Neural progenitor cell (in vitro differentiated cells): Measurements from ENCODE around the gene SPATA4. TPM values are rescaled to one million over a fixed set of nuclear protein-coding genes. Genes with fewer than 3 reads are reported as not detected.
A peak's percentile ranks its signal among the peaks of the same experiment; 100 is the strongest.

Experiments used
- DNase-seq: peaks from one replicate; pipeline ENCODE4 v3.0.0-alpha.2; 2016; ENCODE audit warnings: low spot score
- H2AFZ ChIP-seq: fragments of 200-600 bp; sonication (generic); replicated peaks from 2 replicates; pipeline ENCODE4 v1.6.1; 2016; ENCODE audit warnings: antibody characterized with exemption
- H3F3A ChIP-seq: fragments of 200-600 bp; sonication (generic); 2 replicates; pipeline ENCODE4 v1.6.1; 2016; ENCODE audit warnings: antibody characterized with exemption, low read depth
- H3K27ac ChIP-seq: fragments of 200-600 bp; sonication (generic); 2 replicates; pipeline ENCODE4 v1.5.1; 2016; ENCODE audit warnings: mild to moderate bottlenecking
- H3K27me3 ChIP-seq: fragments of 200-600 bp; sonication (generic); 2 replicates; pipeline ENCODE4 v1.6.1; 2016; ENCODE audit warnings: mild to moderate bottlenecking, moderate library complexity
- H3K36me3 ChIP-seq: fragments of 200-600 bp; sonication (generic); 2 replicates; pipeline ENCODE4 v1.5.1; 2016
- H3K4me1 ChIP-seq: fragments of 200-600 bp; sonication (generic); 2 replicates; pipeline ENCODE4 v1.6.1; 2016; ENCODE audit warnings: mixed run types
- H3K4me2 ChIP-seq: fragments of 200-600 bp; sonication (generic); 2 replicates; pipeline ENCODE4 v1.6.1; 2016
- H3K4me3 ChIP-seq: fragments of 200-600 bp; sonication (generic); 2 replicates; pipeline ENCODE4 v1.5.1; 2016
- H3K79me2 ChIP-seq: fragments of 200-600 bp; sonication (generic); 2 replicates; pipeline ENCODE4 v1.6.1; 2016; ENCODE audit warnings: low read depth
- H3K9ac ChIP-seq: fragments of 200-600 bp; sonication (generic); 2 replicates; pipeline ENCODE4 v1.6.1; 2016
- H3K9me3 ChIP-seq: fragments of 200-600 bp; sonication (generic); 2 replicates; pipeline ENCODE4 v1.5.1; 2016; ENCODE audit warnings: low read depth
- H4K20me1 ChIP-seq: fragments of 200-600 bp; sonication (generic); 2 replicates; pipeline ENCODE4 v1.6.1; 2016; ENCODE audit warnings: low read depth
- H3K27ac Mint-ChIP-seq: 3 replicates; pipeline ENCODE4 v1.8.0; 2021; ENCODE audit warnings: mixed read lengths
- H3K27me3 Mint-ChIP-seq: 2 replicates; pipeline ENCODE4 v1.8.0; 2022; ENCODE audit warnings: low read depth, mild to moderate bottlenecking, inconsistent platforms, moderate library complexity, mixed read lengths; ENCODE audit not compliant: insufficient read depth
- H3K36me3 Mint-ChIP-seq: 3 replicates; pipeline ENCODE4 v1.8.0; 2021; ENCODE audit warnings: mixed read lengths
- H3K4me1 Mint-ChIP-seq: 3 replicates; pipeline ENCODE4 v1.8.0; 2021; ENCODE audit warnings: mixed read lengths
- H3K4me3 Mint-ChIP-seq: 3 replicates; pipeline ENCODE4 v1.8.0; 2021; ENCODE audit warnings: mild to moderate bottlenecking, moderate library complexity, mixed read lengths
- H3K9me3 Mint-ChIP-seq: 3 replicates; pipeline ENCODE4 v1.8.0; 2020; ENCODE audit warnings: mixed read lengths
- CTCF ChIP-seq: fragments of 200-600 bp; sonication (generic); IDR thresholded peaks from 2 replicates; pipeline ENCODE4 v1.5.1; 2017; ENCODE audit warnings: antibody characterized with exemption, mild to moderate bottlenecking
- EZH2 ChIP-seq: fragments of 200-600 bp; sonication (generic); IDR thresholded peaks from 2 replicates; pipeline ENCODE4 v1.6.1; 2017; ENCODE audit warnings: antibody characterized with exemption, mild to moderate bottlenecking, moderate library complexity
- EZH2phosphoT487 ChIP-seq: fragments of 200-600 bp; sonication (generic); IDR thresholded peaks from 2 replicates; pipeline ENCODE4 v1.6.1; 2017; ENCODE audit warnings: antibody characterized with exemption
- total RNA-seq: library from RNA; depleted of rRNA; stranded (reverse); fragments of >200 nt; gene quantifications from 2 replicates; pipeline ENCODE4 v1.2.3, GENCODE V29; 2015; ENCODE audit warnings: low replicate concordance

The SPATA4 gene
- 0.09 TPM in 1 of 2 replicates, not detected in the other for total RNA-seq

- Histone ChIP-seq H3K9ac (no peak within 1 kb of the TSS), H3K4me1 (no peaks in the 10 kb centered on the region), H3K27me3 (no peaks in the 10 kb centered on the region), H3K79me2 (no peaks in the 10 kb centered on the region), H3F3A (peaks cover 6% of the 10 kb centered on the region), H4K20me1 (no peaks in the 10 kb centered on the region), H3K4me3 (peak within 1 kb of the TSS; percentile 51), H3K27ac (no peak within 1 kb of the TSS), H3K9me3 (no peaks in the 10 kb centered on the region), H3K4me2 (peak within 1 kb of the TSS; percentile 74), H3K36me3 (no peaks in the 10 kb centered on the region), H2AFZ (peak within 1 kb of the TSS; percentile 93)
- TF ChIP-seq EZH2: no peak
- no peak for TF ChIP-seq CTCF
- no peak for TF ChIP-seq EZH2phosphoT487
- H3K9me3 Mint-ChIP-seq: no peaks in the 10 kb centered on the region
- DNase-seq: peak; percentile 97
- peak within 1 kb of the TSS; percentile 72 for H3K27ac Mint-ChIP-seq
- H3K4me3 Mint-ChIP-seq: peak within 1 kb of the TSS; percentile 90
- no peaks in the 10 kb centered on the region for H3K27me3 Mint-ChIP-seq
- H3K4me1 Mint-ChIP-seq: peaks cover 12% of the 10 kb centered on the region
- H3K36me3 Mint-ChIP-seq: no peaks in the 10 kb centered on the region
Measured at GRCh38 chr4:176195184-176195978, at the start of gene SPATA4. SPATA4 (minus strand) TSS chr4:176195585; CDS start chr4:176195562, 23 bp downstream.

- no peaks in the 10 kb centered on the region for H3K9me3 Mint-ChIP-seq
- Histone ChIP-seq H3F3A (no peaks in the 10 kb centered on the region), H3K9ac (no peak overlapping the region), H3K36me3 (no peaks in the 10 kb centered on the region), H4K20me1 (no peaks in the 10 kb centered on the region), H2AFZ (no peak overlapping the region), H3K4me2 (no peak overlapping the region), H3K4me1 (no peaks in the 10 kb centered on the region), H3K9me3 (no peaks in the 10 kb centered on the region), H3K27ac (no peak overlapping the region), H3K4me3 (no peak overlapping the region), H3K27me3 (no peaks in the 10 kb centered on the region), H3K79me2 (no peaks in the 10 kb centered on the region)
- H3K27ac Mint-ChIP-seq: no peak overlapping the region
- no peak overlapping the region for H3K4me3 Mint-ChIP-seq
- TF ChIP-seq EZH2 (no peak), CTCF (no peak), EZH2phosphoT487 (no peak)
- peaks cover 3% of the 10 kb centered on the region for H3K4me1 Mint-ChIP-seq
- no peaks in the 10 kb centered on the region for H3K36me3 Mint-ChIP-seq
- DNase-seq: no peak
- no peaks in the 10 kb centered on the region for H3K27me3 Mint-ChIP-seq
Measured at GRCh38 chr4:176242764-176243347, 47.5 kb upstream of the SPATA4 start.

- TF ChIP-seq EZH2phosphoT487 (no peak), CTCF (no peak), EZH2 (no peak)
- peak overlapping the region; percentile 3 for H2AFZ ChIP-seq
Measured at GRCh38 chr4:176241703-176242102, 46.3 kb upstream of the SPATA4 start.

More at GRCh38 chr4:176241703-176242102, 46.3 kb upstream of the SPATA4 start:
- peaks cover 3% of the 10 kb centered on the region for H3K4me1 Mint-ChIP-seq
- Histone ChIP-seq H3K79me2 (no peaks in the 10 kb centered on the region), H3K27ac (no peak overlapping the region), H3K9me3 (no peaks in the 10 kb centered on the region), H3K9ac (no peak overlapping the region), H3K27me3 (no peaks in the 10 kb centered on the region), H3K36me3 (no peaks in the 10 kb centered on the region), H3K4me1 (no peaks in the 10 kb centered on the region), H3K4me2 (no peak overlapping the region), H3F3A (no peaks in the 10 kb centered on the region), H3K4me3 (no peak overlapping the region), H4K20me1 (no peaks in the 10 kb centered on the region)
- H3K9me3 Mint-ChIP-seq: no peaks in the 10 kb centered on the region
- H3K4me3 Mint-ChIP-seq: no peak overlapping the region
- H3K27me3 Mint-ChIP-seq: no peaks in the 10 kb centered on the region
- no peak overlapping the region for H3K27ac Mint-ChIP-seq
- H3K36me3 Mint-ChIP-seq: no peaks in the 10 kb centered on the region
- no peak for DNase-seq
